Gastroesophageal sphincter (tissue), 3 donors: ENCODE data around the gene DENND5B.

Source experiments
- POLR2A ChIP-seq, 2 donors: fragments of 450-650 bp; IDR thresholded peaks; one replicate each; pipeline ENCODE4 v1.6.1; 2017; ENCODE audit warnings: antibody characterized with exemption in 2 of 2, mild to moderate bottlenecking in 2 of 2, moderate library complexity in 1 of 2
- POLR2AphosphoS5 ChIP-seq: sonication (generic); formaldehyde crosslinking; IDR thresholded peaks from one replicate; pipeline ENCODE4 v1.6.1; 2017; ENCODE audit warnings: antibody characterized with exemption
- TF ChIP-seq, protein P1 (sequence below), 4 experiments: fragments of 200-600 bp in 2 of 4; fragments of 450-650 bp in 2 of 4; sonication (generic) in 1 of 4; IDR thresholded peaks; one replicate each; pipeline ENCODE4 v1.5.1; 2017 to 2019; ENCODE audit warnings: antibody characterized with exemption in 4 of 4, mild to moderate bottlenecking in 2 of 4, moderate library complexity in 2 of 4

DNA sequence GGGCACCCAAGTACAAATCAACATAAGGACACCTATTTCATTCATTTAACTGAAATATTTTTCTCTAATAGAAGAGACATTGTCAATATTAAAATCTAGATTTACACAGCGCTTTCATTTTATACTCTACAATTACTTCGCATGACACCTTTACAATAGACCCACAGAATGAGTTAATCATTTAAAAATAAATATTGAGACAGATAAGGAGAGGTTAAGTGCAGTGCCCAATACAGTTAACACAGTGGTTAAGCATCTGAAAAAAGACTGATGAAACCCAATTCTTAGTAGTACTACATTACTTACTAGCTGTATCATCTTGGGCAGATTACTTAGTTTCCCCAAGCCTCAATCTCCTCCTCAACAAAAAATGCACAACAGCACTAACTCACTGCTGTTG lies 116.2 kb downstream of the DENND5B start:
- TF ChIP-seq, protein P1, sequence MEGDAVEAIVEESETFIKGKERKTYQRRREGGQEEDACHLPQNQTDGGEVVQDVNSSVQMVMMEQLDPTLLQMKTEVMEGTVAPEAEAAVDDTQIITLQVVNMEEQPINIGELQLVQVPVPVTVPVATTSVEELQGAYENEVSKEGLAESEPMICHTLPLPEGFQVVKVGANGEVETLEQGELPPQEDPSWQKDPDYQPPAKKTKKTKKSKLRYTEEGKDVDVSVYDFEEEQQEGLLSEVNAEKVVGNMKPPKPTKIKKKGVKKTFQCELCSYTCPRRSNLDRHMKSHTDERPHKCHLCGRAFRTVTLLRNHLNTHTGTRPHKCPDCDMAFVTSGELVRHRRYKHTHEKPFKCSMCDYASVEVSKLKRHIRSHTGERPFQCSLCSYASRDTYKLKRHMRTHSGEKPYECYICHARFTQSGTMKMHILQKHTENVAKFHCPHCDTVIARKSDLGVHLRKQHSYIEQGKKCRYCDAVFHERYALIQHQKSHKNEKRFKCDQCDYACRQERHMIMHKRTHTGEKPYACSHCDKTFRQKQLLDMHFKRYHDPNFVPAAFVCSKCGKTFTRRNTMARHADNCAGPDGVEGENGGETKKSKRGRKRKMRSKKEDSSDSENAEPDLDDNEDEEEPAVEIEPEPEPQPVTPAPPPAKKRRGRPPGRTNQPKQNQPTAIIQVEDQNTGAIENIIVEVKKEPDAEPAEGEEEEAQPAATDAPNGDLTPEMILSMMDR (IDR thresholded peaks at IDR 0.05): no peak
- TF ChIP-seq POLR2A (IDR thresholded peaks at IDR 0.05): no peak
- TF ChIP-seq POLR2AphosphoS5: no peak
